ENCODE results near the gene MGAT3.
"Not testable (repeated sequence)": the region's sequence is repeated elsewhere in the genome, so short reads cannot be mapped to it uniquely, and the experiment has no call there.

The MGAT3 gene

GRCh38 chr22:39520226-39521105, 63.7 kb downstream of the MGAT3 start, which contains the start of gene ATF4:
ATF4 (plus strand) TSS chr22:39520562; CDS start chr22:39521446, 884 bp downstream.
- H3K36me3 ChIP-seq (ENCODE audit: insufficient read depth, low read length), result peaks cover 57% of the 10 kb centered on the region
- H3K9ac ChIP-seq (ENCODE audit: low read depth, low read length, poor library complexity, severe bottlenecking), result peak within 1 kb of the TSS; percentile 100
- H3K27me3 ChIP-seq (ENCODE audit: insufficient read depth, low read length, poor library complexity, severe bottlenecking), result peaks cover 13% of the 10 kb centered on the region
- H3K79me2 ChIP-seq (ENCODE audit: insufficient read depth, low read length), result peaks cover 73% of the 10 kb centered on the region
- H3K9me2 ChIP-seq (replicated peaks; ENCODE audit: low read depth, low read length), result no peaks in the 10 kb centered on the region
- TF ChIP-seq EZH2phosphoT487 (IDR thresholded peaks at IDR 0.05; ENCODE audit: borderline replicate concordance), result no peak
- TF ChIP-seq, protein P1, sequence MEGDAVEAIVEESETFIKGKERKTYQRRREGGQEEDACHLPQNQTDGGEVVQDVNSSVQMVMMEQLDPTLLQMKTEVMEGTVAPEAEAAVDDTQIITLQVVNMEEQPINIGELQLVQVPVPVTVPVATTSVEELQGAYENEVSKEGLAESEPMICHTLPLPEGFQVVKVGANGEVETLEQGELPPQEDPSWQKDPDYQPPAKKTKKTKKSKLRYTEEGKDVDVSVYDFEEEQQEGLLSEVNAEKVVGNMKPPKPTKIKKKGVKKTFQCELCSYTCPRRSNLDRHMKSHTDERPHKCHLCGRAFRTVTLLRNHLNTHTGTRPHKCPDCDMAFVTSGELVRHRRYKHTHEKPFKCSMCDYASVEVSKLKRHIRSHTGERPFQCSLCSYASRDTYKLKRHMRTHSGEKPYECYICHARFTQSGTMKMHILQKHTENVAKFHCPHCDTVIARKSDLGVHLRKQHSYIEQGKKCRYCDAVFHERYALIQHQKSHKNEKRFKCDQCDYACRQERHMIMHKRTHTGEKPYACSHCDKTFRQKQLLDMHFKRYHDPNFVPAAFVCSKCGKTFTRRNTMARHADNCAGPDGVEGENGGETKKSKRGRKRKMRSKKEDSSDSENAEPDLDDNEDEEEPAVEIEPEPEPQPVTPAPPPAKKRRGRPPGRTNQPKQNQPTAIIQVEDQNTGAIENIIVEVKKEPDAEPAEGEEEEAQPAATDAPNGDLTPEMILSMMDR (conservative IDR thresholded peaks at IDR 0.05; ENCODE audit: low read length), result no peak
- H3F3A ChIP-seq (ENCODE audit: low read depth), result peaks cover 13% of the 10 kb centered on the region
- peak within 1 kb of the TSS; percentile 95 for H3K4me2 ChIP-seq (ENCODE audit: low read depth, low read length, poor library complexity, severe bottlenecking)
- H2AFZ ChIP-seq (ENCODE audit: low read length), result peak within 1 kb of the TSS; percentile 99
- peaks cover 50% of the 10 kb centered on the region for H4K20me1 ChIP-seq (ENCODE audit: insufficient read depth, low read length, poor library complexity, severe bottlenecking)
- peak within 1 kb of the TSS; percentile 99 for H3K4me3 ChIP-seq (ENCODE audit: low read length, poor library complexity, severe bottlenecking)
- H3K9me3 ChIP-seq (ENCODE audit: insufficient read depth, low read depth, low read length), result no peaks in the 10 kb centered on the region
- peaks cover 34% of the 10 kb centered on the region for H3K4me1 ChIP-seq (ENCODE audit: insufficient read depth, low read length, poor library complexity, severe bottlenecking)

DNA sequence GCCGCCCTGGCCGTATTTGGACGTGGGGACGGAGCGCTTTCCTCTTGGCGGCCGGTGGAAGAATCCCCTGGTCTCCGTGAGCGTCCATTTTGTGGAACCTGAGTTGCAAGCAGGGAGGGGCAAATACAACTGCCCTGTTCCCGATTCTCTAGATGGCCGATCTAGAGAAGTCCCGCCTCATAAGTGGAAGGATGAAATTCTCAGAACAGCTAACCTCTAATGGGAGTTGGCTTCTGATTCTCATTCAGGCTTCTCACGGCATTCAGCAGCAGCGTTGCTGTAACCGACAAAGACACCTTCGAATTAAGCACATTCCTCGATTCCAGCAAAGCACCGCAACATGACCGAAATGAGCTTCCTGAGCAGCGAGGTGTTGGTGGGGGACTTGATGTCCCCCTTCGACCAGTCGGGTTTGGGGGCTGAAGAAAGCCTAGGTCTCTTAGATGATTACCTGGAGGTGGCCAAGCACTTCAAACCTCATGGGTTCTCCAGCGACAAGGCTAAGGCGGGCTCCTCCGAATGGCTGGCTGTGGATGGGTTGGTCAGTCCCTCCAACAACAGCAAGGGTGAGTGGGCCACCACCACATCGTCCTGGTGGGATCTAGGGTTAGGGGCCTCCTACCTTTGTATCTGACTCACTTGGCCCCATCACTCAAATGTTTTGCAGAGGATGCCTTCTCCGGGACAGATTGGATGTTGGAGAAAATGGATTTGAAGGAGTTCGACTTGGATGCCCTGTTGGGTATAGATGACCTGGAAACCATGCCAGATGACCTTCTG, 64.5 kb downstream of the MGAT3 start:
- H2AFZ ChIP-seq (ENCODE audit: low read length); H3K9me2 ChIP-seq (replicated peaks; ENCODE audit: low read depth, low read length); H3K9me3 ChIP-seq (ENCODE audit: insufficient read depth, low read depth, low read length): not testable (repeated sequence)
- peaks cover 55% of the 10 kb centered on the region for H4K20me1 ChIP-seq (ENCODE audit: insufficient read depth, low read length, poor library complexity, severe bottlenecking)
- peak overlapping the region; percentile 99 for H3K4me3 ChIP-seq (ENCODE audit: low read length, poor library complexity, severe bottlenecking)
- peaks cover 50% of the 10 kb centered on the region for H3K36me3 ChIP-seq (ENCODE audit: insufficient read depth, low read length)
- H3F3A ChIP-seq (ENCODE audit: low read depth), result peaks cover 15% of the 10 kb centered on the region
- peaks cover 82% of the 10 kb centered on the region for H3K79me2 ChIP-seq (ENCODE audit: insufficient read depth, low read length)
- peaks cover 13% of the 10 kb centered on the region for H3K27me3 ChIP-seq (ENCODE audit: insufficient read depth, low read length, poor library complexity, severe bottlenecking)
- peak overlapping the region; percentile 95 for H3K4me2 ChIP-seq (ENCODE audit: low read depth, low read length, poor library complexity, severe bottlenecking)
- peak overlapping the region; percentile 100 for H3K9ac ChIP-seq (ENCODE audit: low read depth, low read length, poor library complexity, severe bottlenecking)
- peaks cover 37% of the 10 kb centered on the region for H3K4me1 ChIP-seq (ENCODE audit: insufficient read depth, low read length, poor library complexity, severe bottlenecking)

GRCh38 chr22:39522091-39522490, 65.3 kb downstream of the MGAT3 start:
- not testable (repeated sequence) for H3K9me2 ChIP-seq (replicated peaks; ENCODE audit: low read depth, low read length); H3K9me3 ChIP-seq (ENCODE audit: insufficient read depth, low read depth, low read length); H2AFZ ChIP-seq (ENCODE audit: low read length)
- peak overlapping the region; percentile 99 for H3K4me3 ChIP-seq (ENCODE audit: low read length, poor library complexity, severe bottlenecking)
- H3K27me3 ChIP-seq (ENCODE audit: insufficient read depth, low read length, poor library complexity, severe bottlenecking), result peaks cover 13% of the 10 kb centered on the region
- H3K36me3 ChIP-seq (ENCODE audit: insufficient read depth, low read length), result peaks cover 45% of the 10 kb centered on the region
- H3K79me2 ChIP-seq (ENCODE audit: insufficient read depth, low read length), result peaks cover 87% of the 10 kb centered on the region
- peaks cover 37% of the 10 kb centered on the region for H3K4me1 ChIP-seq (ENCODE audit: insufficient read depth, low read length, poor library complexity, severe bottlenecking)
- H3F3A ChIP-seq (ENCODE audit: low read depth), result peaks cover 19% of the 10 kb centered on the region
- peak overlapping the region; percentile 95 for H3K4me2 ChIP-seq (ENCODE audit: low read depth, low read length, poor library complexity, severe bottlenecking)
- H3K9ac ChIP-seq (ENCODE audit: low read depth, low read length, poor library complexity, severe bottlenecking), result peak overlapping the region; percentile 100
- H4K20me1 ChIP-seq (ENCODE audit: insufficient read depth, low read length, poor library complexity, severe bottlenecking), result peaks cover 62% of the 10 kb centered on the region
